DOHH2 (cell line): Measurements from ENCODE around the gene SS18L1.

Source experiments
- H3F3A ChIP-seq: fragments of 200-600 bp; sonication (generic), shearing (Covaris generic); 2 replicates; pipeline ENCODE4 v1.6.0; 2016; ENCODE audit warnings: antibody characterized with exemption, mild to moderate bottlenecking; ENCODE audit not compliant: control insufficient read depth, insufficient read depth
- H3K27ac ChIP-seq: fragments of 200-600 bp; sonication (generic); 2 replicates; pipeline ENCODE4 v1.5.1; 2014; ENCODE audit warnings: low read depth, mild to moderate bottlenecking, low read length, moderate library complexity
- H3K27me3 ChIP-seq: fragments of 200-600 bp; sonication (generic); 2 replicates; pipeline ENCODE4 v1.6.1; 2014; ENCODE audit warnings: mild to moderate bottlenecking, low read length, mixed read lengths; ENCODE audit not compliant: control insufficient read depth
- H3K36me3 ChIP-seq: fragments of 200-600 bp; sonication (generic); 2 replicates; pipeline ENCODE4 v1.6.1; 2014; ENCODE audit warnings: mild to moderate bottlenecking, low read length, moderate library complexity, mixed read lengths; ENCODE audit not compliant: control insufficient read depth
- H3K4me1 ChIP-seq: fragments of 200-600 bp; sonication (generic); 2 replicates; pipeline ENCODE4 v1.6.1; 2014; ENCODE audit warnings: mild to moderate bottlenecking, low read length, mixed read lengths; ENCODE audit not compliant: control insufficient read depth
- H3K4me2 ChIP-seq: fragments of 200-600 bp; sonication (generic); 2 replicates; pipeline ENCODE4 v1.6.0; 2014; ENCODE audit warnings: mild to moderate bottlenecking, low read length, moderate library complexity
- H3K4me3 ChIP-seq: fragments of 200-600 bp; sonication (generic); 2 replicates; pipeline ENCODE4 v1.5.1; 2014; ENCODE audit warnings: mild to moderate bottlenecking, low read length, mixed read lengths
- H3K79me2 ChIP-seq: fragments of 200-600 bp; sonication (generic); 2 replicates; pipeline ENCODE4 v1.6.1; 2014; ENCODE audit warnings: mild to moderate bottlenecking, low read length, mixed read lengths; ENCODE audit not compliant: control insufficient read depth
- H3K9me2 ChIP-seq: fragments of 200-600 bp; sonication (generic); replicated peaks from 2 replicates; pipeline ENCODE4 v1.6.1; 2014; ENCODE audit warnings: mild to moderate bottlenecking, low read length, mixed read lengths; ENCODE audit not compliant: control insufficient read depth
- H3K9me3 ChIP-seq: fragments of 200-600 bp; sonication (generic); 2 replicates; pipeline ENCODE4 v1.6.1; 2014; ENCODE audit warnings: antibody characterized with exemption, low read length, mixed read lengths; ENCODE audit not compliant: control insufficient read depth, insufficient read depth
- H4K20me1 ChIP-seq: fragments of 200-600 bp; sonication (generic); 2 replicates; pipeline ENCODE4 v1.6.0; 2014; ENCODE audit warnings: low read depth, mild to moderate bottlenecking, antibody characterized with exemption, low read length, moderate library complexity; ENCODE audit not compliant: control insufficient read depth, insufficient read depth
- CTCF ChIP-seq: fragments of 200-600 bp; sonication (generic); IDR thresholded peaks from one replicate; pipeline ENCODE4 v1.5.1; 2014; ENCODE audit warnings: antibody characterized with exemption, mild to moderate bottlenecking, low read depth, low read length; ENCODE audit not compliant: poor library complexity, severe bottlenecking
- EZH2phosphoT487 ChIP-seq: fragments of 200-600 bp; sonication (generic); IDR thresholded peaks from 2 replicates; pipeline ENCODE4 v1.6.1; 2017; ENCODE audit warnings: borderline replicate concordance, mild to moderate bottlenecking, antibody characterized with exemption, low read length, moderate library complexity, mixed read lengths

SS18L1 gene

GRCh38 chr20:62206388-62206775 is 62.8 kb downstream of the SS18L1 start:
- Histone ChIP-seq H3K4me3 (no peak overlapping the region), H3K4me2 (no peak overlapping the region), H3K9me3 (no peaks in the 10 kb centered on the region), H3K79me2 (peaks cover 3% of the 10 kb centered on the region), H3K27ac (no peak overlapping the region), H3K4me1 (peaks cover 25% of the 10 kb centered on the region), H4K20me1 (no peaks in the 10 kb centered on the region), H3K36me3 (peaks cover 9% of the 10 kb centered on the region), H3F3A (0 out of 2 replicates have a peak, but pooled peaks cover 5% of the 10 kb centered on the region), H3K9me2 (no peaks in the 10 kb centered on the region), H3K27me3 (peaks cover 11% of the 10 kb centered on the region; the same call in 1 of the 2 replicates)
- TF ChIP-seq CTCF: no peak
- TF ChIP-seq EZH2phosphoT487: no peak

GRCh38 chr20:62208061-62208794 is 64.7 kb downstream of the SS18L1 start:
- H3K27ac ChIP-seq: no peak overlapping the region
- no peak for TF ChIP-seq CTCF
- no peak for TF ChIP-seq EZH2phosphoT487
- H3K9me2 ChIP-seq: no peaks in the 10 kb centered on the region
- no peak overlapping the region for H3K4me2 ChIP-seq
- H3K9me3 ChIP-seq: no peaks in the 10 kb centered on the region
- H3K4me3 ChIP-seq: no peak overlapping the region
- peaks cover under 1% of the 10 kb centered on the region for H3K79me2 ChIP-seq
- H3K4me1 ChIP-seq: peaks cover 6% of the 10 kb centered on the region
- peaks cover 5% of the 10 kb centered on the region for H3K36me3 ChIP-seq
- H4K20me1 ChIP-seq: no peaks in the 10 kb centered on the region
- no peaks in the 10 kb centered on the region for H3F3A ChIP-seq
- H3K27me3 ChIP-seq: peaks cover 11% of the 10 kb centered on the region; the same call in 1 of the 2 replicates

- TF ChIP-seq EZH2phosphoT487 (no peak), CTCF (peak; percentile 53)
- no peaks in the 10 kb centered on the region for H3K79me2 ChIP-seq
- no peaks in the 10 kb centered on the region for H3K9me2 ChIP-seq
- H3K36me3 ChIP-seq: no peaks in the 10 kb centered on the region
- H3K9me3 ChIP-seq: no peaks in the 10 kb centered on the region
- H3K27ac ChIP-seq: no peak overlapping the region
- peaks cover 12% of the 10 kb centered on the region; the same call in 1 of the 2 replicates for H3K27me3 ChIP-seq
- 0 out of 2 replicates have a peak, but pooled peaks cover 3% of the 10 kb centered on the region for H3K4me1 ChIP-seq
- no peak overlapping the region for H3K4me2 ChIP-seq
- H3K4me3 ChIP-seq: no peak overlapping the region
- no peaks in the 10 kb centered on the region for H4K20me1 ChIP-seq
- no peaks in the 10 kb centered on the region for H3F3A ChIP-seq
These were observed 65.5 kb downstream of the SS18L1 start for GRCh38 chr20:62208795-62209755.
